ENCODE measurements around the gene CEP128. TPM values are rescaled to one million over a fixed set of nuclear protein-coding genes. Genes with fewer than 3 reads are reported as not detected.

The CEP128 gene
- total and polyA plus RNA-seq, 8 donors: 1.1 to 240 (median 2.6) TPM

GRCh38 chr14:80713076-80713850 lies 228.3 kb downstream of the CEP128 start:
- WGBS, 5 donors: 87 to 96% (median 95%) methylated on average over 5 of the region's 5 CpGs
- Histone ChIP-seq H3K27ac (no peak overlapping the region), H3K4me1 (no peaks in the 10 kb centered on the region), H3K36me3 (no peaks in the 10 kb centered on the region), H3K27me3 (no peaks in the 10 kb centered on the region), H3K9me3 (no peaks in the 10 kb centered on the region), H3K4me3 (no peak overlapping the region)
- DNase-seq: no peak
- intact Hi-C loops (cut with DNase I; ENCODE audit: low total_unique reads): no loop called here
- TF ChIP-seq EP300 (IDR thresholded peaks at IDR 0.05) (no peak), POLR2A (IDR thresholded peaks at IDR 0.05) (no peak), POLR2AphosphoS5 (IDR thresholded peaks at IDR 0.05) (no peak), CTCF (IDR thresholded peaks at IDR 0.05) (no peak)

GRCh38 chr14:80705241-80705980 lies 236.1 kb downstream of the CEP128 start:
- intact Hi-C loops (cut with DNase I; ENCODE audit: low total_unique reads): no loop called here
- Histone ChIP-seq H3K4me1 (no peaks in the 10 kb centered on the region), H3K9me3 (no peaks in the 10 kb centered on the region), H3K27ac (no peak overlapping the region), H3K27me3 (no peaks in the 10 kb centered on the region), H3K36me3 (no peaks in the 10 kb centered on the region), H3K4me3 (no peak overlapping the region)
- no peak for TF ChIP-seq POLR2AphosphoS5 (IDR thresholded peaks at IDR 0.05)
- TF ChIP-seq EP300 (IDR thresholded peaks at IDR 0.05): no peak
- no peak for TF ChIP-seq POLR2A (IDR thresholded peaks at IDR 0.05)
- no peak for TF ChIP-seq CTCF (IDR thresholded peaks at IDR 0.05)
- 91 to 100% (median 95%) methylated on average over 1 of the region's 1 CpG for WGBS, 5 donors
- no peak for DNase-seq

GRCh38 chr14:80700601-80701000 lies 240.9 kb downstream of the CEP128 start:
- TF ChIP-seq POLR2AphosphoS5 (IDR thresholded peaks at IDR 0.05) (no peak), CTCF (IDR thresholded peaks at IDR 0.05) (no peak), EP300 (IDR thresholded peaks at IDR 0.05) (no peak), POLR2A (IDR thresholded peaks at IDR 0.05) (no peak)
- 91 to 100% (median 96%) methylated on average over 1 of the region's 1 CpG for WGBS, 5 donors
- Histone ChIP-seq H3K36me3 (no peaks in the 10 kb centered on the region), H3K27ac (no peak overlapping the region), H3K27me3 (no peaks in the 10 kb centered on the region), H3K9me3 (no peaks in the 10 kb centered on the region), H3K4me3 (no peak overlapping the region), H3K4me1 (no peaks in the 10 kb centered on the region)
- no peak for DNase-seq
- intact Hi-C loops (cut with DNase I; ENCODE audit: low total_unique reads): no loop called here

DNA sequence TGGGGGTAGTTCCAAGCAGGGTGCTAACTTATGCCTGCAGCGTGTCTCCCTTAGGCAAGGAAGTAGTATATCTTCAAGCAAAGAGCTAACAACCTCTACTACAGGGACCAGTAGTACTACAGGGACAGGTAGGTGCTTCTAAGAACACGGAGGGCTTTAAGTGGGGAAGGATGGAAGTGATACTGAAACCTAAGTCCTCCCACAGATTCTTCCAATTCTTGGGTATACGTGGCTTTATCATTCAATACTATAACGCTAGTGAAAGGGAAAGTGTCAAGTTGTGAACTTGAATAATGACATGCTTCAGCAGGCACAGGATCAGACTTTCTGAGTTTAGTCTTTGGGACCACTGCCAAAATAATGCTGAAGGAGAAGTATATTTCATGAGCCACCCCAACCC lies 241.7 kb downstream of the CEP128 start:
- no peak for DNase-seq
- H3K27ac ChIP-seq: no peak overlapping the region
- intact Hi-C loops (cut with DNase I; ENCODE audit: low total_unique reads): no loop called here
- TF ChIP-seq POLR2AphosphoS5 (IDR thresholded peaks at IDR 0.05) (no peak), EP300 (IDR thresholded peaks at IDR 0.05) (no peak), CTCF (IDR thresholded peaks at IDR 0.05) (no peak), POLR2A (IDR thresholded peaks at IDR 0.05) (no peak)
- H3K4me1 ChIP-seq: no peaks in the 10 kb centered on the region
- H3K9me3 ChIP-seq: no peaks in the 10 kb centered on the region
- H3K36me3 ChIP-seq: no peaks in the 10 kb centered on the region
- no peaks in the 10 kb centered on the region for H3K27me3 ChIP-seq
- H3K4me3 ChIP-seq: no peak overlapping the region
- WGBS, 5 donors: 77 to 91% (median 83%) methylated on average over 4 of the region's 4 CpGs

Data from stomach (tissue), 9 donors.